ENCODE data around the gene ADAMTS9. TPM values are rescaled to one million over a fixed set of nuclear protein-coding genes. Genes with fewer than 3 reads are reported as not detected.

The ADAMTS9 gene
- total and polyA plus RNA-seq, 10 of the 15 experiments (the other 5 are each of a cell fraction or from before 2014, with no cell fraction given): 0.08 TPM; not detected in 9

DNA sequence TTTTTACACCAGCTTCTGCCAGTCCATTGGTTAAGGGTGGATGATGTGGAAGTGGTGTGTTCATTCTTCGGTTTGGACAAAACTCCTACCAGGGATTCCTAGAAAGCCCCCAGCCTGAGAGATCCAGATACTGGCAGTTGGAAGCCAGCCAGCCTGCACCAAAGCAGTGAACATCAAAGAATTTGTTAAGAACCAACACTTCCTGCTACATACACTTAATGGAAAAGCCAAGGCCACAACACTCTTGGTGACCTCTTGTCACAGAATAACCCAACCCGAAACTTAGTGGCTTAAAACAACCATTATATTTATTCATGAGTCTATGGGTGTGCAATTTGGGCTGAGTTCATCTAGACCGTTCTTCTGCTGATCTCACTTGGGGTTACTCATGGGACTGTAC is 42.9 kb upstream of the ADAMTS9 start:
- H3K27me3 ChIP-seq (replicated peaks in 1 of 2; ENCODE audit: control insufficient read depth in 2 of 2, insufficient read depth in 2 of 2, low read length in 1 of 2): no peaks in the 10 kb centered on the region
- intact Hi-C loops (cut with micrococcal nuclease; ENCODE audit: unreplicated experiment) (no loop called here), in situ Hi-C loops (cut with MboI) (no loop called here)
- TF ChIP-seq, protein P1, sequence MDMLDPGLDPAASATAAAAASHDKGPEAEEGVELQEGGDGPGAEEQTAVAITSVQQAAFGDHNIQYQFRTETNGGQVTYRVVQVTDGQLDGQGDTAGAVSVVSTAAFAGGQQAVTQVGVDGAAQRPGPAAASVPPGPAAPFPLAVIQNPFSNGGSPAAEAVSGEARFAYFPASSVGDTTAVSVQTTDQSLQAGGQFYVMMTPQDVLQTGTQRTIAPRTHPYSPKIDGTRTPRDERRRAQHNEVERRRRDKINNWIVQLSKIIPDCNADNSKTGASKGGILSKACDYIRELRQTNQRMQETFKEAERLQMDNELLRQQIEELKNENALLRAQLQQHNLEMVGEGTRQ (IDR thresholded peaks at IDR 0.05; ENCODE audit: borderline replicate concordance, low read depth, low read length): no peak
- TF ChIP-seq SMARCA5 (IDR thresholded peaks at IDR 0.05): no peak
- TF ChIP-seq IKZF1 (conservative IDR thresholded peaks at IDR 0.05): no peak
- TF ChIP-seq POU2F2 (IDR thresholded peaks at IDR 0.05; ENCODE audit: borderline replicate concordance, low read depth, low read length): no peak
- TF ChIP-seq, protein P2, sequence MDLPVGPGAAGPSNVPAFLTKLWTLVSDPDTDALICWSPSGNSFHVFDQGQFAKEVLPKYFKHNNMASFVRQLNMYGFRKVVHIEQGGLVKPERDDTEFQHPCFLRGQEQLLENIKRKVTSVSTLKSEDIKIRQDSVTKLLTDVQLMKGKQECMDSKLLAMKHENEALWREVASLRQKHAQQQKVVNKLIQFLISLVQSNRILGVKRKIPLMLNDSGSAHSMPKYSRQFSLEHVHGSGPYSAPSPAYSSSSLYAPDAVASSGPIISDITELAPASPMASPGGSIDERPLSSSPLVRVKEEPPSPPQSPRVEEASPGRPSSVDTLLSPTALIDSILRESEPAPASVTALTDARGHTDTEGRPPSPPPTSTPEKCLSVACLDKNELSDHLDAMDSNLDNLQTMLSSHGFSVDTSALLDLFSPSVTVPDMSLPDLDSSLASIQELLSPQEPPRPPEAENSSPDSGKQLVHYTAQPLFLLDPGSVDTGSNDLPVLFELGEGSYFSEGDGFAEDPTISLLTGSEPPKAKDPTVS (IDR thresholded peaks at IDR 0.05; ENCODE audit: low read depth, low read length): no peak
- no peaks in the 10 kb centered on the region for H3K4me1 ChIP-seq (ENCODE audit: control insufficient read depth, insufficient read depth, low read length)
- ChIA-PET RAD21 (ENCODE audit: unreplicated experiment) (no interaction called here), POLR2A (no interaction called here), SMC1A (ENCODE audit: uncharacterized antibody, unreplicated experiment) (no interaction called here), CTCF (no interaction called here)
- no peak overlapping the region for H3K4me2 ChIP-seq (ENCODE audit: control insufficient read depth, insufficient read depth)
- H3K9ac ChIP-seq (ENCODE audit: control insufficient read depth, insufficient read depth, low read length): no peak overlapping the region
- H4K20me1 ChIP-seq (ENCODE audit: control insufficient read depth, insufficient read depth): no peaks in the 10 kb centered on the region
- H2AFZ ChIP-seq (ENCODE audit: control insufficient read depth, low read depth, low read length): no peak overlapping the region
- H3K27ac ChIP-seq (ENCODE audit: control insufficient read depth, insufficient read depth): no peak overlapping the region
- ATAC-seq (no peak), DNase-seq (ENCODE audit: low read depth, low spot score) (no peak), FAIRE-seq (no peak)
- H3K9me3 ChIP-seq (replicated peaks; ENCODE audit: control insufficient read depth, insufficient read depth, low read length): no peaks in the 10 kb centered on the region
- WGBS (ENCODE audit: insufficient coverage, insufficient replicate concordance, low lambda C conversion rate, missing lambda C conversion rate): 9% methylated on average over 3 of the region's 3 CpGs
- no TSS peak for BruUV-seq (replicated peaks)
- H3K4me3 ChIP-seq: no peak overlapping the region
- no peaks in the 10 kb centered on the region for H3K36me3 ChIP-seq (ENCODE audit: control insufficient read depth in 2 of 2, insufficient read depth in 2 of 2, low read length in 1 of 2)
- no peaks in the 10 kb centered on the region for H3K79me2 ChIP-seq (ENCODE audit: control insufficient read depth, insufficient read depth, low read length)

DNA sequence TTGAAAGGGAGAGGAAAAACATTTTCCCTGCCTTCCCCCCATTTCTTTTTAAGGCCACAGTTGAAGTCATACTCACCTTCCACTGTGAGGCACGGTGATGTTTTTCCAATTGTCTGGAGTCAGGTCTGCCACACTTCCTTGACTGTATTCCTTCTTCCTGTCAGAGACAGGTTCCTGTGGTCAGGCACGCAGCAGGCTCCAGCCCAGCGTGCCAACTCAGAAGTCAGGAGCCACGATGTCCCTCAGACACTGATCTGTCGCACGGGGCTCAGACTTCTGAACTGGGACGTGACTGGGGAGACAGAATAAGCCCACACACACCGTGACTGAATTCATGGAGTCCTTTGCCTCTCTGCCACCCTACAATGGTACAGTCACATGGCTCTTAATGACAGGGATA is 41.2 kb upstream of the ADAMTS9 start:
- intact Hi-C loops (cut with micrococcal nuclease; ENCODE audit: unreplicated experiment) (no loop called here), in situ Hi-C loops (cut with MboI) (no loop called here)
- no peaks in the 10 kb centered on the region for H3K36me3 ChIP-seq (ENCODE audit: control insufficient read depth in 2 of 2, insufficient read depth in 2 of 2, low read length in 1 of 2)
- BruUV-seq (replicated peaks): no TSS peak
- ChIA-PET POLR2A (no interaction called here), RAD21 (ENCODE audit: unreplicated experiment) (no interaction called here), CTCF (interaction anchor here (0.7 kb wide), 1 partner anchor 10 kb away, joined by 3 read pairs; no protein-coding TSS in a partner anchor), SMC1A (ENCODE audit: uncharacterized antibody, unreplicated experiment) (no interaction called here)
- 45% methylated on average over 8 of the region's 8 CpGs for WGBS (ENCODE audit: insufficient coverage, insufficient replicate concordance, low lambda C conversion rate, missing lambda C conversion rate)
- H3K9me3 ChIP-seq (replicated peaks; ENCODE audit: control insufficient read depth, insufficient read depth, low read length): no peaks in the 10 kb centered on the region
- H3K9ac ChIP-seq (ENCODE audit: control insufficient read depth, insufficient read depth, low read length): no peak overlapping the region
- H3K27me3 ChIP-seq (replicated peaks in 1 of 2; ENCODE audit: control insufficient read depth in 2 of 2, insufficient read depth in 2 of 2, low read length in 1 of 2): no peaks in the 10 kb centered on the region
- no peak overlapping the region for H3K27ac ChIP-seq (ENCODE audit: control insufficient read depth, insufficient read depth)
- no peaks in the 10 kb centered on the region for H4K20me1 ChIP-seq (ENCODE audit: control insufficient read depth, insufficient read depth)
- H3K79me2 ChIP-seq (ENCODE audit: control insufficient read depth, insufficient read depth, low read length): no peaks in the 10 kb centered on the region
- no peak overlapping the region for H3K4me2 ChIP-seq (ENCODE audit: control insufficient read depth, insufficient read depth)
- H2AFZ ChIP-seq (ENCODE audit: control insufficient read depth, low read depth, low read length): no peak overlapping the region
- ATAC-seq: no peak
- H3K4me1 ChIP-seq (ENCODE audit: control insufficient read depth, insufficient read depth, low read length): no peaks in the 10 kb centered on the region
- FAIRE-seq: no peak
- no peak for DNase-seq (ENCODE audit: low read depth, low spot score)
- H3K4me3 ChIP-seq: no peak overlapping the region
- TF ChIP-seq NR2C2 (IDR thresholded peaks at IDR 0.05; ENCODE audit: borderline replicate concordance, control insufficient read depth, insufficient read length, low read depth) (no peak), KLF5 (IDR thresholded peaks at IDR 0.05; ENCODE audit: partially characterized antibody) (no peak), SMC3 (IDR thresholded peaks at IDR 0.05; ENCODE audit: borderline replicate concordance, low read length) (no peak), NR2C1 (IDR thresholded peaks at IDR 0.05) (no peak), STAT3 (IDR thresholded peaks at IDR 0.05; ENCODE audit: low read depth, low read length) (no peak), SIN3A (IDR thresholded peaks at IDR 0.05; ENCODE audit: low read depth, low read length) (no peak), CREM (IDR thresholded peaks at IDR 0.05; ENCODE audit: low read depth) (no peak), SMAD5 (IDR thresholded peaks at IDR 0.05; ENCODE audit: low read depth) (no peak)
- TF ChIP-seq, protein P3, sequence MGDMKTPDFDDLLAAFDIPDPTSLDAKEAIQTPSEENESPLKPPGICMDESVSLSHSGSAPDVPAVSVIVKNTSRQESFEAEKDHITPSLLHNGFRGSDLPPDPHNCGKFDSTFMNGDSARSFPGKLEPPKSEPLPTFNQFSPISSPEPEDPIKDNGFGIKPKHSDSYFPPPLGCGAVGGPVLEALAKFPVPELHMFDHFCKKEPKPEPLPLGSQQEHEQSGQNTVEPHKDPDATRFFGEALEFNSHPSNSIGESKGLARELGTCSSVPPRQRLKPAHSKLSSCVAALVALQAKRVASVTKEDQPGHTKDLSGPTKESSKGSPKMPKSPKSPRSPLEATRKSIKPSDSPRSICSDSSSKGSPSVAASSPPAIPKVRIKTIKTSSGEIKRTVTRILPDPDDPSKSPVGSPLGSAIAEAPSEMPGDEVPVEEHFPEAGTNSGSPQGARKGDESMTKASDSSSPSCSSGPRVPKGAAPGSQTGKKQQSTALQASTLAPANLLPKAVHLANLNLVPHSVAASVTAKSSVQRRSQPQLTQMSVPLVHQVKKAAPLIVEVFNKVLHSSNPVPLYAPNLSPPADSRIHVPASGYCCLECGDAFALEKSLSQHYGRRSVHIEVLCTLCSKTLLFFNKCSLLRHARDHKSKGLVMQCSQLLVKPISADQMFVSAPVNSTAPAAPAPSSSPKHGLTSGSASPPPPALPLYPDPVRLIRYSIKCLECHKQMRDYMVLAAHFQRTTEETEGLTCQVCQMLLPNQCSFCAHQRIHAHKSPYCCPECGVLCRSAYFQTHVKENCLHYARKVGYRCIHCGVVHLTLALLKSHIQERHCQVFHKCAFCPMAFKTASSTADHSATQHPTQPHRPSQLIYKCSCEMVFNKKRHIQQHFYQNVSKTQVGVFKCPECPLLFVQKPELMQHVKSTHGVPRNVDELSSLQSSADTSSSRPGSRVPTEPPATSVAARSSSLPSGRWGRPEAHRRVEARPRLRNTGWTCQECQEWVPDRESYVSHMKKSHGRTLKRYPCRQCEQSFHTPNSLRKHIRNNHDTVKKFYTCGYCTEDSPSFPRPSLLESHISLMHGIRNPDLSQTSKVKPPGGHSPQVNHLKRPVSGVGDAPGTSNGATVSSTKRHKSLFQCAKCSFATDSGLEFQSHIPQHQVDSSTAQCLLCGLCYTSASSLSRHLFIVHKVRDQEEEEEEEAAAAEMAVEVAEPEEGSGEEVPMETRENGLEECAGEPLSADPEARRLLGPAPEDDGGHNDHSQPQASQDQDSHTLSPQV (IDR thresholded peaks at IDR 0.05): no peak
